GM19452 (cell line): ENCODE data around the gene BDKRB2.

Experiments
- ATAC-seq: cut with Tn5 transposase; IDR thresholded peaks from one replicate; pipeline ENCODE4 v1.9.1; 2021; ENCODE audit not compliant: unreplicated experiment

The BDKRB2 gene

DNA sequence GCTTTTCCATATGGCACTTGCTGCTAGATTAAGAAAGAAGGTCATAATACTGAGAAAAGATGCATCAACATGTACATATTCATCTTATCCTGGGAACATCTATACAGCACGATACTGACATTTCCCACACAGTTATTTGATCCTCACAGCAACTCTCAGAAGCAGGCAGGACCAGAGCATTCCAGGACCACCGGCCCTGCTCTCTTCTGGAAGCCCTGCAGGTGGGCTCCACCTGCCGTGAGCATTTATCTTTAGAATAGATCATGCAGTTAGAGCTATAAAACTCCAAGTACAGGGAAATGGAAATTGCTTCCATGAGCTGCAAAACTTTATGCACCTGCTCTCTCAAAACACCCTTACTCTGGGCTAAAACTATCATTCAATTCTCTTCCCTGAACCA is 45.8 kb downstream of the BDKRB2 start:
- ATAC-seq = no peak

DNA sequence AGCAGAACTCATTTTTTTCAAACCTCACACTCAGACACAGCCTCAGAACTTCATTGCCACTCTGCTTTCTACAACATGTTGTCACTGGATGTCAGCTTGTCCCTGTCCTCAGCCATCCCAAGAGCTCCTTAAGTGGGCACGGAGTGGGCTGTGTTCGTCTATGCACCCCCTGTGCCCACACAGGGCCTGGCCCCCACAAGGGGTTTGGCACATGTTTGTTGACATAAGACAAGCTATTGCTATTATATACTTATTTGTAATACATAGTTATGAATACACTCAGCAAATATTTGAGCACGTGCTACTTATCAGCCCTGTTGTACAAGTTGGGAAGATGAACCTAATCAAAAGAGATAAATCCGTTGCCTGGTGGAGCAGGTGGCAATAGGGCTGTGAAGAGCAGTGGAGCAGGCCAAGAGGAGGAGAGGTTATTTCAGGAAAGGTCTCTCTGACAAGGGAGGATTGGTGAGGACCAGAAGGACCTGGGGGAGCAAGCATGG is 47.1 kb downstream of the BDKRB2 start:
- no peak for ATAC-seq

DNA sequence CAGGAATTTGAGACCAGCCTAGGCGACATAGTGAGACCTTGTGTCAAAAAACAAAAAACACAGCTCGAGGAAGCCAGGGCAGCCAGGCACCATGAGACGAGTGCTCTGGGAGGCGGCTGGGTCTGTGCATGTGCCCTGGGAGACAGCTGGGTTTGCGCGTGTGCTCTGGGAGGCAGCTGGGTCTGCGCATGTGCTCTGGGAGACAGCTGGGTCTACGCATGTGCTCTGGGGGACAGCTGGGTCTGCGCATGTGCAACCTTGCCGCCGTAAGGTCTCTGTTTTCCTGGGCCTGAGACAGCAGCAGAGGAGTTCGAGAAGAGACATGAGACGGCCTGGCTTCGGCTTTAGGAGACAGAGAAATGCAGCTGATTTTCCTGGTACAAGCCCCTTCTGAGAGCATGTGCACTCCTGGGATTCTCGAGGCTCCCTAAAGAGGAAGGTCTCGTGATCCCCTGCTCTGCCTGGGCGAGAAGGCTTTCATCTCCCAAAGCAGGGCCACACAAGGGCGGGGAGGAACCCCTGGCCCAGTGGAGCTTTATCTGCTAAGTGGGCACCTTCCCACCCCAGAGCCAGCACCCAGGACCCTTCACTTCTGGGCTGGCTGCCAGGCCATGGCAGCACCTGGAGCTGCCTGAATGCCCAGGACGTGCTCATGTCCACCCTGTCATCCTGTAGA is 47.8 kb downstream of the BDKRB2 start:
- ATAC-seq = no peak

DNA sequence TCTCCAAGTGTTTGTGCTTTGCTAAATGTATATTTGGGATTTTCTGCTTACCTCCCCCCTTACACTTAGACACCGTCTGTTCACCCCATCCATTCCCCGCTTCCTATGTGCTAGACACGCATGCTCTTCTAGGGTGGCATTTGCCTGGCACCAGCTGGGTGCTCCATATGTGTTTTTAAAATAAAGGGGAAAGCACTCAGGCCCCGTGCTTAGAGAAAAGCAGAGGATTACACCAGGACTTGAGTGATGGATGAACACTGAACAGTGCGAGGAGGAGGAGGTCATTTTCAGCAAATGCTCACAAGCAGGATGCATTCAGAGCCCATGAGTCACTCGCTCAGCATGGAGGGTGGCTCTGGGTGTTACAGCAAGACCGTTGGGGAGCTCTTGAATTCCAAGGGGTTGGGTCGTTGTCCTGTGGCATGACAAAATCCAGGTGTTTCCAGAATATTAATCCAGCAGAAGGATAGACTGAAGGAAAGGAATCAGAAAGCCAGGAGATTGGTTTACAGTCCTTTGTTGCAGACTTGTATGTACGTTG is 48.4 kb downstream of the BDKRB2 start:
- ATAC-seq = no peak

DNA sequence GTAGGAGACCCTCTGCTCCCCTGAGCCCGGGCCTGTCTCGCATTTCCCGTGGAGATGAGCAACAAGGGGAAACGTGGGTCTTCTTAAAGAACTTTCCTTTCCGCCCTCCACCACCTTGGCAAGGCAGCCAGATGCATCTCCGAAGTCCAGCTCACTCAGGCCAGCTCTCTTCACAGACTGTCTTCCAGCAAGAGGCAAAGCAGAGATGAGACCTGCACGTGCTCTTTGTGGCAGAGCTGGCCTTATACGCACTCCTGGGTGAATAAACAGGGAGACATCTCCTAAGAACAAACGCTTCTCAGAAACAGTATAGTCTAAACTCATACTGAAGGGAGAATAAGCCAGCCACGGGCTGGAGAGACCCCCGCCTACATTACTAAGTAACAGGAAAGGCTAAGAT is 50.0 kb downstream of the BDKRB2 start:
- no peak for ATAC-seq

DNA sequence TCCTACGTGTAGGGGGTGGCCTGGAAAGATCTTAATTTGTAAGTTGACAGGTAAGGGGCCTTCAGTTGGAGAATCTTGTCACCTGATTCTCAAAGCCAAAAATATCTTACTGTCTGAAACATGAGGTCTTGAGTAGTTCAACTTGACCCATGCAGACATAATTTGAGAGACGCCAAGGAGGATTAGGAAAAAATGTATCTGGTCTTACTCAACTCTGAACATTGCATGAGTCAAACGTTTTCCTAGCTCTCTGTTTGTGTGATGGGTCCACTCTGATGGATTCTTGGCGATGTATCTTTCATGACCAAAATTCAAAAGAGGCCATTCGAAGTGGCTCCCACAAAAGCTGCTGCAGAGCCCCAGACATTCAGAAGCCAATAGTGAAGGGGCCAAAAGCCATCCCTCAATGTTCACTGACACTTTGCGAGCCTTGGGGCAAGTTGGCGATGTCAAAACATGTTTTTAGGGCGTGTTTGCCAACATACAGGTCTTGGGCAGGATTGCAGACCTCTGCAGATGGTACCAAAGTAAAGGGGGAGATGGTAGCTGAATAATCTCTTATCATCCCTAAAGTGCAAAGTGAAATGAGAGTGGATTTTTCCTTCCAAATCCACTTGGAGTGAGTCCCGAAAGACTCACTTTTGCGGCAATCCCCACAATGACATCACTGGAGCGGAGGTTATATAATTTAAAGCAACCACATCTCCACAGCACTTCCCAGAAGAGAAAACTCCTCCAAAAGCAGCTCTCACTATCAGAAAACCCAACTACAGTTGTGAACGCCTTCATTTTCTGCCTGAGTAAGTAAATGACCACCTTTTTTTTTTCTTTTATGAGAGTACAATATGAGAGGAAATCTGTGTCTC is 51.1 kb downstream of the BDKRB2 start, which contains the start of gene BDKRB1:
Gene BDKRB1 (plus strand): TSS at position 710 of the 866 bp plus-strand sequence. CDS start 7,473 bp downstream, outside the sequence.
- ATAC-seq = no peak

DNA sequence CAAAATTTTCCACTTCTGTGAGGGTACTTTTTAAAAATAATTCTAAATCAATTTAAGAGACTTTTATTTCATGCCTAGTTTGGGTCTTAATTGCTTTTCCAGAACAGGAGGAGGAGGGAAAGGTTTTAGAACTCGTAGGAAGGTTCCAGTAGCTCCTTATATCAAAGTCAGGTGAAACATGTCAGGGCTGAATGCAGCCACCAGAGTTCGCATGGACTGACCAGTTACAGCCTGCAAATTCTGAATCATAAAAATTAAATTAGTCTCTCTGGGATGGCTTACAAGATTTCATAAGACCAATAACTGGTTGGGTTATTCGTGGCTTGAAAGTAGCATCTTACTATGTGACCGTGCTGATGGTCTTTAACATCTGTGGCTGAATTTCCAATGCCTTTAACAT is 51.8 kb downstream of the BDKRB2 start:
- no peak for ATAC-seq

DNA sequence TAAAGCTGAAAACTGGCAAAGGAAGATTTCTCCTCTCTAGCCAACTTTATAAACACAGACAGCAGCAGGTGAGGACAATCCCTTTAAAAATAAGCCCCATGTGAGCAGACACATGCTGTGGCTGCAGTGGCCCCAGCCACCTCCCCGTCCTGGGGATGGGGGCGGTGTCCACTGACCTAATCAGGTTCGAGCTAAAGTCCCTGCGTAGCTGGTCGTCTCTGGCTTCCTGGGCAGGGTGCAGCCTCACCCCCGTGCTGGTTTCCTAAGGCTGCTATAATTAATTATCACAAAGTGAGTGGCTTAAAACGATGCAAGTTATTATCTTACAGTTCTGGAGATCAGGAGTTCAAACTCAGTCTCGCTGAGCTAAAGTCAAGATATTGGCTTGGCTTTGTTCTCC is 52.4 kb downstream of the BDKRB2 start:
- no peak for ATAC-seq

DNA sequence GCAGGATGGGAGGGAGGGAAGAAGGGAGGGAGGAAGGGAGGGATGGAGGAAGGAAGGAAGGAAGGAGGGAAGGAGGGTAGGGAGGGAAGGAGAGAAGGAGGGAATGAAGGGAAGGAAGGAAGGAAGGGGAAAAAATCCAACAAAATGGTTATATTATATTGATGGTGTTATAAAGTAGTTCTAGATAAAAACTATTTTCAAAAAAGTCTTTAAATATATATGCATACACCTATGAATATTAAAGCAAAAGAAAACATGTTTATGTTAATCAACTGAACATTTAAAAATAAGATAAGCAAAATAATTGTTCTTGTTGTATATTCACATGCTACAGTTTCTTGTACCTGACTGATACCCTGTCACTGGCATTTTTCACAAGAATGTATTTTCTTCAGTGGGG is 53.3 kb downstream of the BDKRB2 start:
- ATAC-seq = no peak

DNA sequence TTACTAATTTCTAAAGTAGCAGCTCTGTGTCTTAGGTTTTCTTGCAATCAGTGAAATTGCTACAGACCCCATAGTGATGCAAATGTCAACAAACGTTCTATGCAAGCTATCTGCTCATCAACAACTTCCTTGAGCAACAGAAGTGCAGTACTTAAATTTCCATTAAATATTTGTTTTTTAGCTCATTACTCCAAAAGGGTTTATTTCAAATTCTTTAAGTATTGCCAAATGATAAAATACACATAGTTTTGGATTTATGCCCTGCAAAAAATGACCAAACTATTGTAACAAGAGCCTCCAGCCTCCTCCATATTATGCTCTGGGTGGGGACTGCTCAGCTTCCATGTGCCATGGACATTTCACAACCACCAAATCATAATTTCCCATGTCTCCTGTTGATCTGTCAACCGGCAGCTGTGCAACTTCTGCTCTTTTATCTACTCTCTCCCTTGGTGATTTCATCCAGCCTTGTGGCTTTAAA is 55.7 kb downstream of the BDKRB2 start:
- no peak for ATAC-seq

DNA sequence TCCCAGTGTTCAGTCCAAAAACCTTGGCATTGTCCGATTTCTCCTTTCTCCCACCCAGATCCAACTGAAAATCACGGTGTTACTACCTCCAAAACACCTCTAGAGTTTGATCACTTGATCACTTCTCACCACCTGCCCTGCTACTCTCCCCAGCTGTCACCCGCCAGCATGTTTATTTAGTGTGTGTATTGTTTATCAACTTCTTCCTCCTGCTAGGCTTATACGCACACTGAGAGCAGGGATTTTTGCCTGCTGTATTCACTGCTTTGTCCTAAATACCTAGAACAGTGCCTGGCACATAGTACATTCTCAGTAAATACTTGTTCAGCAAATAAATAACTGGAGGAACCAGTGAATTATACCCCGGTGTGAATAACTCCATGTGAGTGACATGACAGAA is 56.4 kb downstream of the BDKRB2 start:
- ATAC-seq = no peak

DNA sequence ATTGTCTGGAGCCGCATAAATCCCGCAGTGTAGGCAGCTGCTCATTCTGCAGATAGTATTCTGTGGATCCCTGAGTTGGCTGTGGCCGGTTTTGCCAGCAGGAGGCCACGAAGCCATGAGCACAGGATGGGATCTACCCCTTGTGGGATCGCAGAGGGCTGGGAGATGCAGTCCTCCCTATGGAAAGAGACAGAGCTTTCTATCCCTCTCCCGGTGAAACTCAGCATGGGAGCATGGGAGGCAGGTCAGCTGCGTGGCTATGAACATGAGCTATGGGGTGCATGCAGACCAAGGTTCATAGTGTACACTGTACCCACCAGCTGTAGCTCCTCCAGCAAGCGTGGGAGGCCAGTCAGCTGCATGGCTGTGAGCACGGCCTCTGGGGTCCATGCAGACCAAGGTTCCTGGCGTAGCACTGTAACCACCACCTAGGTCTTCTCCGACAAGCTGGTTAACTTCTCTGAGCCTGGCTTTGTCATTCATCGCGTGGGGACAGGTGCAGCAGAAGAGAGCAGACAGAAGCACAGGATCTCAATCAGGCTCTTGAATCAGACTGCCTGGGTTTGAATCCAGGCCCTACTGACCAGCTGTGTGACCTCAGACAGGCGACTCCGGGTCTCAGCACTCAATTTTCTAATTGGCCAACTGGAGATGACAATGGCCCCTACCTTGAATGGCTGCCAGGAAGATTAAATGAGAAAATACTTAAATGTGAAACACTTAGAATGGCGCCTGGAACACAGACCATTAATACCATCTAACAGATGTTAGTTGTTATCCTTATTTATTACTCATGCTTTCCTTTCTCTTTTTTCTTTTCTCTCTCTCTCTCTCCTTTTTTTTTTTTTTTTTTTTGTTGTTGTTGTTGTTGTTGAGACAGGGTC is 57.4 kb downstream of the BDKRB2 start:
- no peak for ATAC-seq

DNA sequence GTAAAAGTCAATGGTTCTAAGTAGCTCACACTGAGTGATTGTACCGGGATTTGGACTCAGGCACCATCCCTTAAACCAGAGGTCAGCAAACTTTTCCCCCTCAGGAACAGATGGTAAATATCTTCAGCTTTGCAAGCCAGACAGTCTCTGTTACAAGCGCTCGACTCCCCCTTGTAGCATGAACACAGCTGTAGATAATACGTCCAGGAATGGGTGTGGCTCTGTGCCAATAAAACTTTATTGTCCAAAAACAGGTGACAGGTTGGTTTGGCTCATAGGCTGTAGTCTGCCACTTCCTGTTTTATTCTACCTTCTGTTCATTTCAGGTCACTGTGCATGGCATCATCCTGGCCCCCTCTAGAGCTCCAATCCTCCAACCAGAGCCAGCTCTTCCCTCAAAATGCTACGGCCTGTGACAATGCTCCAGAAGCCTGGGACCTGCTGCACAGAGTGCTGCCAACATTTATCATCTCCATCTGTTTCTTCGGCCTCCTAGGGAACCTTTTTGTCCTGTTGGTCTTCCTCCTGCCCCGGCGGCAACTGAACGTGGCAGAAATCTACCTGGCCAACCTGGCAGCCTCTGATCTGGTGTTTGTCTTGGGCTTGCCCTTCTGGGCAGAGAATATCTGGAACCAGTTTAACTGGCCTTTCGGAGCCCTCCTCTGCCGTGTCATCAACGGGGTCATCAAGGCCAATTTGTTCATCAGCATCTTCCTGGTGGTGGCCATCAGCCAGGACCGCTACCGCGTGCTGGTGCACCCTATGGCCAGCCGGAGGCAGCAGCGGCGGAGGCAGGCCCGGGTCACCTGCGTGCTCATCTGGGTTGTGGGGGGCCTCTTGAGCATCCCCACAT is 58.9 kb downstream of the BDKRB2 start:
- no peak for ATAC-seq

DNA sequence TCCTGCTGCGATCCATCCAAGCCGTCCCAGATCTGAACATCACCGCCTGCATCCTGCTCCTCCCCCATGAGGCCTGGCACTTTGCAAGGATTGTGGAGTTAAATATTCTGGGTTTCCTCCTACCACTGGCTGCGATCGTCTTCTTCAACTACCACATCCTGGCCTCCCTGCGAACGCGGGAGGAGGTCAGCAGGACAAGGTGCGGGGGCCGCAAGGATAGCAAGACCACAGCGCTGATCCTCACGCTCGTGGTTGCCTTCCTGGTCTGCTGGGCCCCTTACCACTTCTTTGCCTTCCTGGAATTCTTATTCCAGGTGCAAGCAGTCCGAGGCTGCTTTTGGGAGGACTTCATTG is 59.5 kb downstream of the BDKRB2 start:
- no peak for ATAC-seq

DNA sequence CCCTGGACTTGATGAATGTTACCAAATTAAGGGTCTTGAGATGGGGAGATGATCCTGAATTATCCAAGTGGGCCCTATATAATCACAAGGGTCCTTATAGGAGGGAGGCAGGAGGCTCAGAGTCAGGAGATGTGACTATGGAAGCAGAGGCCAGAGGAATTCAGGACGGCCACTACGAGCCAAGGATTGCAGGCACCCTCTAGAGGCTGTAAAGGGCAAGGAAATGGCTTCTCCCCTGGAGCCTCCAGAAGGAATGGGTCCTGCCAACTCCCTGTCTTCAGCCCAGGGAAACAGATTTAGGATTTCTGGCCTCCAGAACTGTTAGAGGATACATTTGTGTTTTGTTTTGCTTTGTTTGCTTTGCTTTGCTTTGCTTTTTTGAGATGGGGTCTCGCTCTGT is 60.2 kb downstream of the BDKRB2 start:
- no peak for ATAC-seq

DNA sequence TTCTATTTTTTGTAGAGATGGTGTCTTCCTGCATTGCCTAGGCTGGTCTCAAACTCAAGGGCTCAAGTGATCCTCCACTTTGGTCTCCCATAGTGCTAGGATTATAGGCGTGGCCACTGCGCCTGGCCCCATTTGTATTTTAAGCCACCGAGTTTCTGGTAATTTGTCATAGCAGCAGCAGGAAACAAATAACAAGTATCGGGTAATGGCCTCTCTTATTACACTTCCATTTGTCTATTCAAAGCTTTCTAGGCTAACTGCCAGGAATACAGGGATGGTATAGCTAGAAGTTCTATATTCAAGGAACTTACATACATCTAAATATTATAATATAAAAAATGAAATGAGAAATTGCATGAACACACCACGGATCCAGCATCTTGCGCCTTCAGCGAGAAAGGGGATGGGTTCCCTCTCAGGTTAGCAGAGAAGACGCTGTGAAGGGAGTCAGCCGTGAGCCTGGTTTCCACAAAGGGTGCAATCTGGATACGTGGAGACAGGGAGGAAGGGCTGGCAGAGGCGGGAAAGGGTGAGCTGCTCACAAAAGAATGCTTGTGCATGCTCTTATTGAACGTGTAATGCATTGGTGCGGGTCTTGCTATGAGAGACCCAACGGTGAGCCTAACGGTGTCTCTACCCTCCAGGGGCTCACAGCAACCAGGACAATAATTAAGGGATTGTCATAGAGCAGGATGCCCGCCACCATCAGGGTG is 60.9 kb downstream of the BDKRB2 start:
- no peak for ATAC-seq

DNA sequence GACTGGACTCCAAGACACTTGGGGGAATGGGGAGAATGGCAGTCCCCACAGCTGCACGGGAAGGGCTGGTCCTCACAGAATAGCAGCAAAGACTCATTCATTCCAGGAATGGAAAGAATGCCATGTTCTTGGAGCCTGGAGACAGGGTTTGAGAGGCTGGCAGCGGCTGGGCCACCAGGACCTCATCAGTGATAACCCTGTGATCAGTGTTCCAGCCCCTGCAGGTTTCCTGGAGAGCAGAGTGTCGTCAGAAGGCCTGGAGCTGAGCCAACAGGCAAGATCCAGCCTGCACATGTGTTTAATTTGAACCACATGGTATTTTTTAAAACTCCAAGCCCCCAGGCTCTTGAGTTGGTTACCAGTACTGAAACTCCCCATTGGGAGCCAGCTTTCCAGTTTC is 62.7 kb downstream of the BDKRB2 start:
- ATAC-seq = no peak

DNA sequence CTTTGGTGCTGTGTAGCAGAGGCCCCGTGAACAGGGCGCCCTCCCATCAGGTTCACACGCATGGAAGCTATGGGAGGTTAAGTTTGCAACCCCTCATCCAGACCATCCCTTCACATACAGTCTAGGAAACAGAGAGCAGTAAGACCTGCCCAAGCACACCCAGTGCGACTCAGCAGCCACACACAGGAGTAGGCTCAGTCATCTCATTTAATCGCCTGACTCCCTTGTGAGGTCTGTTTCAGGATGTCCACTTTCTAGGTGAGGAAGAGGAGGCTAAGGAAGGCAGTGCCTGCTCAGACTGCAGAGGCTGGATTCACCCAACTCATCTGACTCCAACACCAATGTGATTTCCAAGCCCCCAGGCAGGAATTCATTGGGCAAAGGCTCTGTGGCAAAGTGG is 63.3 kb downstream of the BDKRB2 start:
- ATAC-seq = no peak
